Bronchial smooth muscle cell (primary cell): ENCODE results near the gene MACC1. TPM values are rescaled to one million over a fixed set of nuclear protein-coding genes. Genes with fewer than 3 reads are reported as not detected.

ENCODE experiments used
- total RNA-seq: library from RNA; depleted of rRNA; stranded (reverse); fragments of >200 nt; gene quantifications from 2 replicates; pipeline ENCODE4 v1.2.1, GENCODE V29; 2014

Gene MACC1
- 0.09 and 0.47 TPM in 2 replicates for total RNA-seq

DNA sequence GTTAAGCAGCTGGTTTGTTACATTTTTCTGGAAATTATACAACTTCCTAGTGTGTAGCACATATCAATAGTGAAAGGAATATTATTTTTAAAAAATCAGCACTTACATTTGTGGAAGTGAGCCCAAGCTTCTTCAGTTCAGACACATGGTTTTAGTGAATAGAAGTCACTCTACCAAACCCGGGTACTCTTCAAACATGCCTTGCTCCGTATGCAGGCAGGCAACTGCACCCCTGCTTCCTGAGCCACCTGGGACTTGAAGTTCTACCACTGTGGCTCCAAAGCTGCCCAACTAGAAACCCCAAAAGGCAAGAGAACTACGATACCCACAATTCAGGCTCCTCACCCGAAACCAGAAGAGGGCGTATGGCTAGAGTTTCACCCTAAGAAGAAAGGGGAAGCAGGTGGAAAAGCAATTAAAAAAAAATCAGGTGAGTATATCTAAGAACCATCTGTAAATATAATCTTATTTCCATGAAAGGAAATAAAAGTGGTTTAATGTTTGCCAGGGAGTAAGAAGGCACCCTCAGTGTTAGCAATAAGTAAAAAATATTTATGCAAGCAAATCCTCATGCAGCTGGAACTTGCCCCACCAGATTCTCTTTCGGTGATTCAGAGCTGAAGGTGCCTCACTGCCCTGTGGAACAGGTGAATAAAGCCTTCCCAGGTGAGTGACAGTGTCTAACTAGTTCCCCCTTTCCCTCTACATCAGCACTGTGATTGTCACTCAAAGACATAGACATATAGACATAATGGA, at the start of gene MACC1:
Gene MACC1 (minus strand): TSS at position 192 of the 756 bp plus-strand sequence. CDS start 55,522 bp downstream, outside the sequence.

Other genes with a start within 250 kb of the MACC1 start
- gene ITGB8, start 113.5 kb upstream of the MACC1 start, total RNA-seq = 51.7 and 61.1 TPM in 2 replicates